GM23248 (cell line): Measurements from ENCODE around the gene TNFRSF18. TPM values are rescaled to one million over a fixed set of nuclear protein-coding genes. Genes with fewer than 3 reads are reported as not detected.

Experiments used
- DNase-seq: peaks from one replicate; pipeline ENCODE4 v3.0.0-alpha.2; 2015
- H2AFZ ChIP-seq: fragments of 200-600 bp; sonication (generic); 2 replicates; pipeline ENCODE4 v1.6.1; 2016; ENCODE audit warnings: antibody characterized with exemption
- H3F3A ChIP-seq: fragments of 200-600 bp; sonication (generic); 2 replicates; pipeline ENCODE4 v1.6.1; 2016; ENCODE audit warnings: mild to moderate bottlenecking, antibody characterized with exemption, mixed run types; ENCODE audit not compliant: insufficient read depth
- H3K27ac ChIP-seq: fragments of 200-600 bp; sonication (generic); 2 replicates; pipeline ENCODE4 v1.5.1; 2016; ENCODE audit warnings: mild to moderate bottlenecking
- H3K27me3 ChIP-seq: fragments of 200-600 bp; sonication (generic); replicated peaks from 2 replicates; pipeline ENCODE4 v1.6.1; 2016; ENCODE audit warnings: mild to moderate bottlenecking; ENCODE audit not compliant: insufficient read depth
- H3K36me3 ChIP-seq: fragments of 200-600 bp; sonication (generic); 2 replicates; pipeline ENCODE4 v1.6.1; 2016; ENCODE audit warnings: low read depth, mild to moderate bottlenecking
- H3K4me1 ChIP-seq: fragments of 200-600 bp; sonication (generic); 2 replicates; pipeline ENCODE4 v1.6.1; 2016; ENCODE audit warnings: mild to moderate bottlenecking; ENCODE audit not compliant: insufficient read depth
- H3K4me2 ChIP-seq: fragments of 200-600 bp; sonication (generic); one replicate; pipeline ENCODE4 v1.6.1; 2016; ENCODE audit warnings: mild to moderate bottlenecking; ENCODE audit not compliant: unreplicated experiment
- H3K4me3 ChIP-seq: fragments of 200-600 bp; sonication (generic); 2 replicates; pipeline ENCODE4 v1.5.1; 2016; ENCODE audit warnings: mild to moderate bottlenecking
- H3K79me2 ChIP-seq: fragments of 200-600 bp; sonication (generic); 2 replicates; pipeline ENCODE4 v1.6.1; 2016; ENCODE audit warnings: mild to moderate bottlenecking; ENCODE audit not compliant: insufficient read depth
- H3K9ac ChIP-seq: fragments of 200-600 bp; sonication (generic); 2 replicates; pipeline ENCODE4 v1.6.1; 2016; ENCODE audit warnings: mild to moderate bottlenecking
- H3K9me2 ChIP-seq: fragments of 200-600 bp; sonication (generic); 2 replicates; pipeline ENCODE4 v1.6.1; 2016; ENCODE audit warnings: mixed run types, mild to moderate bottlenecking, moderate library complexity; ENCODE audit not compliant: insufficient read depth
- H3K9me3 ChIP-seq: fragments of 200-600 bp; sonication (generic); one replicate; pipeline ENCODE4 v1.6.1; 2017; ENCODE audit warnings: low read depth
- H4K20me1 ChIP-seq: fragments of 200-600 bp; sonication (generic); 2 replicates; pipeline ENCODE4 v1.6.0; 2016; ENCODE audit not compliant: insufficient read depth
- EZH2 ChIP-seq: fragments of 200-600 bp; sonication (generic); IDR thresholded peaks from 2 replicates; pipeline ENCODE4 v1.6.1; 2018; ENCODE audit warnings: antibody characterized with exemption, mild to moderate bottlenecking; ENCODE audit not compliant: insufficient read depth, poor library complexity, severe bottlenecking
- EZH2phosphoT487 ChIP-seq: fragments of 200-600 bp; sonication (generic); IDR thresholded peaks from 2 replicates; pipeline ENCODE4 v1.6.1; 2018; ENCODE audit warnings: antibody characterized with exemption, moderate library complexity, mild to moderate bottlenecking, low read depth; ENCODE audit not compliant: insufficient read depth
- WGBS, 2 experiments: methylation state at CpG; one replicate each; pipeline ENCODE4 v1.1.6; 2015 to 2017; ENCODE audit warnings: low lambda C conversion rate in 2 of 2, low coverage in 1 of 2; ENCODE audit errors: missing lambda C conversion rate in 2 of 2; 5-methylcytosine and 5-hydroxymethylcytosine counted together
- in situ Hi-C: fragments of 300-500 bp; cut with MboI; formaldehyde crosslinking; loops from 2 replicates; pipeline ENCODE4 v1.15.0; 2020
- polyA plus RNA-seq: library from polyadenylated mRNA; unstranded; fragments of >200 nt; fragmentation: Nextera tagmentation; extraction: Ambion mirVana; gene quantifications from 2 replicates; pipeline ENCODE4 v1.2.1, GENCODE V29; 2016
- total RNA-seq: library from RNA; depleted of rRNA; stranded (reverse); fragments of >200 nt; shearing (Covaris generic); gene quantifications from 2 replicates; pipeline ENCODE4 v1.2.3, GENCODE V29; 2014

Gene TNFRSF18
- total and polyA plus RNA-seq, 2 experiments from 2014 or later: not detected

- Histone ChIP-seq H3K9me2 (no peaks in the 10 kb centered on the region), H3F3A (no peaks in the 10 kb centered on the region), H3K27ac (no peak overlapping the region), H3K4me2 (no peak overlapping the region), H3K4me3 (no peak overlapping the region), H3K36me3 (no peaks in the 10 kb centered on the region), H3K9ac (no peak overlapping the region), H2AFZ (no peak overlapping the region), H3K9me3 (no peaks in the 10 kb centered on the region), H3K79me2 (no peaks in the 10 kb centered on the region), H3K27me3 (no peaks in the 10 kb centered on the region), H3K4me1 (no peaks in the 10 kb centered on the region), H4K20me1 (no peaks in the 10 kb centered on the region)
- DNase-seq: no peak
- in situ Hi-C loops: no loop called here
- WGBS, 2 experiments: 85 to 87% methylated on average over 6 to 8 of the region's 8 CpGs
- no peak for TF ChIP-seq EZH2
- TF ChIP-seq EZH2phosphoT487: no peak
These were observed 1.9 kb downstream of the TNFRSF18 start for GRCh38 chr1:1204425-1204920.

GRCh38 chr1:1203561-1204424 is 2.6 kb downstream of the TNFRSF18 start:
- TF ChIP-seq EZH2phosphoT487: no peak
- TF ChIP-seq EZH2: no peak
- Histone ChIP-seq H3K9me3 (no peaks in the 10 kb centered on the region), H3K36me3 (no peaks in the 10 kb centered on the region)

GRCh38 chr1:1202831-1203560 is 3.4 kb downstream of the TNFRSF18 start:
- DNase-seq: no peak
- H3K27me3 ChIP-seq: no peaks in the 10 kb centered on the region

More at GRCh38 chr1:1203561-1204424, 2.6 kb downstream of the TNFRSF18 start:
- Histone ChIP-seq H3K4me1 (no peaks in the 10 kb centered on the region), H3K9me2 (no peaks in the 10 kb centered on the region), H3K27me3 (no peaks in the 10 kb centered on the region), H3F3A (no peaks in the 10 kb centered on the region), H3K79me2 (no peaks in the 10 kb centered on the region), H4K20me1 (no peaks in the 10 kb centered on the region), H3K4me2 (no peak overlapping the region), H2AFZ (no peak overlapping the region), H3K27ac (no peak overlapping the region), H3K4me3 (no peak overlapping the region), H3K9ac (no peak overlapping the region)
- in situ Hi-C loops: no loop called here
- WGBS, 2 experiments: 65 to 70% methylated on average over 32 to 48 of the region's 49 CpGs
- DNase-seq: no peak

GRCh38 chr1:1200876-1201810 is 5.2 kb downstream of the TNFRSF18 start:
- no peaks in the 10 kb centered on the region for H3K27me3 ChIP-seq
- no peak overlapping the region for H3K27ac ChIP-seq
- H3K9ac ChIP-seq: peak overlapping the region; percentile 51
- H3K9me3 ChIP-seq: no peaks in the 10 kb centered on the region
- no peaks in the 10 kb centered on the region for H3K79me2 ChIP-seq
- no peaks in the 10 kb centered on the region for H3K36me3 ChIP-seq
- H4K20me1 ChIP-seq: no peaks in the 10 kb centered on the region
- H2AFZ ChIP-seq: peak overlapping the region; percentile 34
- no peak for TF ChIP-seq EZH2phosphoT487
- no peak for TF ChIP-seq EZH2
- no peaks in the 10 kb centered on the region for H3K4me1 ChIP-seq
- in situ Hi-C loops: no loop called here
- H3K4me3 ChIP-seq: peak overlapping the region; percentile 63
- DNase-seq: peak; percentile 67
- H3K9me2 ChIP-seq: no peaks in the 10 kb centered on the region
- H3K4me2 ChIP-seq: peak overlapping the region; percentile 77
- no peaks in the 10 kb centered on the region for H3F3A ChIP-seq
- 2 to 3% methylated on average over 23 to 58 of the region's 109 CpGs for WGBS, 2 experiments

More at GRCh38 chr1:1202831-1203560, 3.4 kb downstream of the TNFRSF18 start:
- Histone ChIP-seq H3K4me1 (no peaks in the 10 kb centered on the region), H4K20me1 (no peaks in the 10 kb centered on the region), H3K9me3 (no peaks in the 10 kb centered on the region), H3K27ac (no peak overlapping the region), H3K9me2 (no peaks in the 10 kb centered on the region), H3K79me2 (no peaks in the 10 kb centered on the region), H3K9ac (no peak overlapping the region), H3K36me3 (no peaks in the 10 kb centered on the region), H2AFZ (no peak overlapping the region), H3F3A (no peaks in the 10 kb centered on the region), H3K4me3 (no peak overlapping the region), H3K4me2 (no peak overlapping the region)
- WGBS, 2 experiments: 52 to 61% methylated on average over 17 to 24 of the region's 27 CpGs
- in situ Hi-C loops: no loop called here
- TF ChIP-seq EZH2 (no peak), EZH2phosphoT487 (no peak)
